Measurements from ENCODE around the gene ALDH16A1.

The ALDH16A1 gene

GRCh38 chr19:49479975-49480628 lies 27.1 kb downstream of the ALDH16A1 start:
- peak; percentile 0 for DNase-seq (ENCODE audit: low read depth)
- TF ChIP-seq, protein P1, sequence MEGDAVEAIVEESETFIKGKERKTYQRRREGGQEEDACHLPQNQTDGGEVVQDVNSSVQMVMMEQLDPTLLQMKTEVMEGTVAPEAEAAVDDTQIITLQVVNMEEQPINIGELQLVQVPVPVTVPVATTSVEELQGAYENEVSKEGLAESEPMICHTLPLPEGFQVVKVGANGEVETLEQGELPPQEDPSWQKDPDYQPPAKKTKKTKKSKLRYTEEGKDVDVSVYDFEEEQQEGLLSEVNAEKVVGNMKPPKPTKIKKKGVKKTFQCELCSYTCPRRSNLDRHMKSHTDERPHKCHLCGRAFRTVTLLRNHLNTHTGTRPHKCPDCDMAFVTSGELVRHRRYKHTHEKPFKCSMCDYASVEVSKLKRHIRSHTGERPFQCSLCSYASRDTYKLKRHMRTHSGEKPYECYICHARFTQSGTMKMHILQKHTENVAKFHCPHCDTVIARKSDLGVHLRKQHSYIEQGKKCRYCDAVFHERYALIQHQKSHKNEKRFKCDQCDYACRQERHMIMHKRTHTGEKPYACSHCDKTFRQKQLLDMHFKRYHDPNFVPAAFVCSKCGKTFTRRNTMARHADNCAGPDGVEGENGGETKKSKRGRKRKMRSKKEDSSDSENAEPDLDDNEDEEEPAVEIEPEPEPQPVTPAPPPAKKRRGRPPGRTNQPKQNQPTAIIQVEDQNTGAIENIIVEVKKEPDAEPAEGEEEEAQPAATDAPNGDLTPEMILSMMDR (IDR thresholded peaks at IDR 0.05; ENCODE audit: insufficient read depth, low read depth, low read length, missing control alignments): no peak

DNA sequence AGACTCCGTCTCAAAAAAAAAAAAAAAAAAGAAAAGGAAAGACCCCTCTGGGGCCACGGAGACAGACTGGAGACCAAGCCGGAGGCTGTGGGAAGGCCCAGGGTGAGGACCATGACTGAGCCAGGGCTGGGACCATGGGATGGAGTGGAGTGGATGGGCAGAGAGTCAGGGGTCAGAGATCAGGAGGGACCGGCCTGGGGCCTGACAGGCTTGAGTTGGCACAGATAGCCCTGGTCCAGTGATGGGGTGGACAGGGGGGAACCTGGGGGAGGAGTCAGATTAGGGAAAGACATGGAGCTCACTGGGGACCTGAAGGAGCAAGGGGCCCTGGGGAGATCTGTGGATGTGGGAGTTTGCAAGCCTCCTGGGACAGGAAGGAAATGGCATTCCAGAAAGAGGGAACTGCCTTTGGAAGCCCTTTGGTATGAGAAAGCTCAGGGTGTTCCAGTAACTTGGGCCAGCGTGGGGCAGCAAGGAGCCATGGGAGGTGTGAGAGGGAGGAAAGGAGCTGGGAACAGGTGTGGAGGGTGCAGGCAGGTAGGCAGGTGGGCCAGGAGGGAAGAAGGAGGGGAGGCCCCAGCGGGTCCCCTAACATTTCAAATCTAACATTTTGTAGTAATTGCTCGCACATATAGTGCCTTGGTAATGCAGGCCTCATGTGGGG lies 28.1 kb downstream of the ALDH16A1 start:
- DNase-seq (ENCODE audit: low read depth): no peak
- no peak overlapping the region for H3K4me3 ChIP-seq (ENCODE audit: low read depth, low read length)
- TF ChIP-seq, protein P1 (IDR thresholded peaks at IDR 0.05; ENCODE audit: insufficient read depth, low read depth, low read length, missing control alignments): no peak

More at GRCh38 chr19:49479975-49480628, 27.1 kb downstream of the ALDH16A1 start:
- no peak overlapping the region for H3K4me3 ChIP-seq (ENCODE audit: low read depth, low read length)

DNA sequence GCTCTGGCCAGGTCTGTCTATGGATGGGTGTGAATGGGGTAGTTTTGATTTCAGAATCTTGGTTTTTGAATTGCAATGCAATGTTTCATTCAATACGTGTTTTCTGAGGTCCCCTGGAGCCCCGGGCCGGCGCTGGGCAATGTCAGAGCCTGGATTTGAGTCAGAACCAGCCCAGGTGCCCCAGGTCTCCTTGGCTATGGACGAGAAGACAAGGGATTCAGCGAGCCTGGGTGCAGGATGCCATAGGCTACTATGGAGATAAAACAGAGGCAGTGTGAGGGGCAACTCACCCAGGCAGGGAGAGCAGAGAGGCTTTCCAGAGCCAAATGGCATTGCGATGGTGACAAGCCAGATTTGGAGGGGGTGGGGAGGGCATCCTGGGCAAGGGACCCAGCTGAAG lies 33.2 kb downstream of the ALDH16A1 start:
- H3K4me3 ChIP-seq (ENCODE audit: low read depth, low read length): no peak overlapping the region
- TF ChIP-seq, protein P1 (IDR thresholded peaks at IDR 0.05; ENCODE audit: insufficient read depth, low read depth, low read length, missing control alignments): no peak
- peak; percentile 5 for DNase-seq (ENCODE audit: low read depth)

- TF ChIP-seq, protein P1 (IDR thresholded peaks at IDR 0.05; ENCODE audit: insufficient read depth, low read depth, low read length, missing control alignments): no peak
- no peak for DNase-seq (ENCODE audit: low read depth)
- peak overlapping the region; percentile 43 for H3K4me3 ChIP-seq (ENCODE audit: low read depth, low read length)
Measured at GRCh38 chr19:49486710-49487276, 33.8 kb downstream of the ALDH16A1 start.

GRCh38 chr19:49487277-49488045 lies 34.4 kb downstream of the ALDH16A1 start, which contains the start of gene RPL13A:
Gene RPL13A, plus strand, starts transcription at chr19:49487608. Its CDS starts 22 bp downstream, at chr19:49487630.
- TF ChIP-seq, protein P1 (IDR thresholded peaks at IDR 0.05; ENCODE audit: insufficient read depth, low read depth, low read length, missing control alignments): no peak
- peak; percentile 100 for DNase-seq (ENCODE audit: low read depth)
- H3K4me3 ChIP-seq (ENCODE audit: low read depth, low read length): peak within 1 kb of the TSS; percentile 73

- peak overlapping the region; percentile 73 for H3K4me3 ChIP-seq (ENCODE audit: low read depth, low read length)
- DNase-seq (ENCODE audit: low read depth): peak; percentile 41
- TF ChIP-seq, protein P1 (IDR thresholded peaks at IDR 0.05; ENCODE audit: insufficient read depth, low read depth, low read length, missing control alignments): no peak
Measured at GRCh38 chr19:49488046-49488862, 35.2 kb downstream of the ALDH16A1 start.
